Stomach (tissue), 4 donors: Measurements from ENCODE around the gene ONECUT2.

Experiments
- EP300 ChIP-seq: sonication (generic); formaldehyde crosslinking; IDR thresholded peaks from one replicate; pipeline ENCODE4 v1.6.1; 2017; ENCODE audit warnings: antibody characterized with exemption
- TF ChIP-seq, protein P1 (sequence below), 7 experiments: fragments of 450-650 bp in 4 of 7; fragments of 200-600 bp in 3 of 7; sonication (generic) in 3 of 7; IDR thresholded peaks; one replicate each; pipeline ENCODE4 v1.5.1; 2016 to 2019; ENCODE audit warnings: antibody characterized with exemption in 7 of 7, control low read depth in 2 of 7, mild to moderate bottlenecking in 1 of 7

DNA sequence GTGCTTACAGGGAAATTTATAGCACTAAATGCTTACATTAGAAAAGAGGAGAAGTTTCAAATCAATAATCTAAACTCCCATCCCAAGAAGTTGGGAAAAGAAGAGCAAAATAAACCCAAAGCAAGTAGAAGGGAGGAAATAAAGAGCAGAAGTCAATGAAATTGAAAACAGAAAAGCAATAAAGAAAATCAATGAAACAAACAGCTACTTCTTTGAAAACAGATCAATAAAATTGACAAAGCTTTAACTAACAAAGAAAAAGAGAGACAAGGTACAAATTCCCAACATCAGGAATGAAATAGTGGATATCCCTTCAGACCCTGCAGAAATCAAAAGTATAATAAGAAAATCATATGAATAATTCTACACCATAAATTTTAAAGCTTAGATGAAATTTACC lies 25.5 kb upstream of the ONECUT2 start:
- TF ChIP-seq, protein P1, sequence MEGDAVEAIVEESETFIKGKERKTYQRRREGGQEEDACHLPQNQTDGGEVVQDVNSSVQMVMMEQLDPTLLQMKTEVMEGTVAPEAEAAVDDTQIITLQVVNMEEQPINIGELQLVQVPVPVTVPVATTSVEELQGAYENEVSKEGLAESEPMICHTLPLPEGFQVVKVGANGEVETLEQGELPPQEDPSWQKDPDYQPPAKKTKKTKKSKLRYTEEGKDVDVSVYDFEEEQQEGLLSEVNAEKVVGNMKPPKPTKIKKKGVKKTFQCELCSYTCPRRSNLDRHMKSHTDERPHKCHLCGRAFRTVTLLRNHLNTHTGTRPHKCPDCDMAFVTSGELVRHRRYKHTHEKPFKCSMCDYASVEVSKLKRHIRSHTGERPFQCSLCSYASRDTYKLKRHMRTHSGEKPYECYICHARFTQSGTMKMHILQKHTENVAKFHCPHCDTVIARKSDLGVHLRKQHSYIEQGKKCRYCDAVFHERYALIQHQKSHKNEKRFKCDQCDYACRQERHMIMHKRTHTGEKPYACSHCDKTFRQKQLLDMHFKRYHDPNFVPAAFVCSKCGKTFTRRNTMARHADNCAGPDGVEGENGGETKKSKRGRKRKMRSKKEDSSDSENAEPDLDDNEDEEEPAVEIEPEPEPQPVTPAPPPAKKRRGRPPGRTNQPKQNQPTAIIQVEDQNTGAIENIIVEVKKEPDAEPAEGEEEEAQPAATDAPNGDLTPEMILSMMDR (IDR thresholded peaks at IDR 0.05) = no peak
- TF ChIP-seq EP300 = no peak
